ENCODE results near the gene NFIA. TPM values are rescaled to one million over a fixed set of nuclear protein-coding genes. Genes with fewer than 3 reads are reported as not detected.

NFIA gene
- total RNA-seq, 1 experiment from 2014 or later: 0.35 TPM

- Histone ChIP-seq H3K56ac (ENCODE audit: insufficient read length, low read depth, low read length) (no peak overlapping the region), H2BK12ac (ENCODE audit: insufficient read length, low read depth, low read length) (no peak overlapping the region), H3K27ac (ENCODE audit: insufficient read length, low read depth, low read length) (peak overlapping the region; percentile 33), H3K14ac (ENCODE audit: insufficient read depth, low read length) (no peak overlapping the region), H2AK5ac (ENCODE audit: insufficient read length, low read length) (no peak overlapping the region), H3K4me2 (ENCODE audit: insufficient read depth, insufficient read length, low read length) (peak overlapping the region; percentile 61), H3K4me1 (ENCODE audit: insufficient read depth, low read length) (peaks cover 12% of the 10 kb centered on the region; the same call in 1 of the 2 replicates), H4K20me1 (ENCODE audit: control insufficient read depth, insufficient read depth, insufficient read length) (no peaks in the 10 kb centered on the region), H3K79me1 (ENCODE audit: insufficient read depth, low read depth, low read length, poor library complexity, severe bottlenecking) (no peaks in the 10 kb centered on the region), H4K5ac (ENCODE audit: insufficient read length, low read depth, low read length) (no peak overlapping the region), H4K91ac (ENCODE audit: insufficient read length, low read depth, low read length) (no peak overlapping the region), H4K8ac (replicated peaks; ENCODE audit: insufficient read length, low read depth, low read length) (no peak overlapping the region), H3K9ac (ENCODE audit: extremely low read depth, insufficient read length, low read length) (peak overlapping the region; percentile 31), H3K9me3 (ENCODE audit: control insufficient read depth, low read depth, low read length) (no peaks in the 10 kb centered on the region), H3K79me2 (ENCODE audit: insufficient read depth, low read length) (no peaks in the 10 kb centered on the region), H2BK120ac (ENCODE audit: low read depth, low read length, poor library complexity, severe bottlenecking) (no peak overlapping the region), H2BK20ac (ENCODE audit: low read depth, low read length, poor library complexity, severe bottlenecking) (no peak overlapping the region), H3K23ac (ENCODE audit: insufficient read length, low read depth, low read length) (no peak overlapping the region), H3K18ac (ENCODE audit: insufficient read length, low read depth, low read length) (no peak overlapping the region), H2BK5ac (ENCODE audit: insufficient read length, low read length) (no peak overlapping the region), H3T11ph (ENCODE audit: low read length) (no peak overlapping the region), H2AFZ (ENCODE audit: low read length) (peak overlapping the region; percentile 4), H3K4ac (ENCODE audit: low read depth, low read length) (no peak overlapping the region), H3K23me2 (ENCODE audit: insufficient read length, low read depth, low read length, poor library complexity, severe bottlenecking) (peaks cover 15% of the 10 kb centered on the region), H2BK15ac (ENCODE audit: low read depth, low read length) (no peak overlapping the region), H3K27me3 (ENCODE audit: insufficient read depth, low read length) (peaks cover 21% of the 10 kb centered on the region; the same call in 1 of the 2 replicates)
- peak; percentile 97 for DNase-seq
- no CpG with 5 or more reads among the region's 49 CpGs for WGBS (ENCODE audit: extremely low coverage, insufficient read length, low lambda C conversion rate)
- Mint-ChIP-seq H3K4me1 (peaks cover 45 to 48% of the 10 kb centered on the region in 2 experiments), H3K27me3 (ENCODE audit: low read depth) (peaks cover 82% of the 10 kb centered on the region), H3K36me3 (ENCODE audit: insufficient read depth in 1 of 3, low read depth in 3 of 3) (no peaks in the 10 kb centered on the region), H3K9me3 (no peaks in the 10 kb centered on the region; a peak in 1 of 5 replicates), H3K27ac (peak overlapping the region; percentile 94 to 98 (median 96); a peak in 6 of 7 replicates), H3K4me3 (peak overlapping the region; percentile 92 to 96)
- no peak for TF ChIP-seq CTCF (conservative IDR thresholded peaks at IDR 0.05)
These were observed 5.4 kb upstream of the NFIA start for GRCh38 chr1:61076728-61077675.

All from H9 (cell line).